Astrocyte of the spinal cord (primary cell): ENCODE data around the gene PRSS21.

Experiments
- DNase-seq: peaks from one replicate; pipeline ENCODE4 v3.0.0; 2011; ENCODE audit warnings: low read depth, low spot score
- H3K4me3 ChIP-seq: 2 replicates; pipeline ENCODE4 v1.5.1; 2011; ENCODE audit warnings: low read depth, mild to moderate bottlenecking, low read length, moderate library complexity
- in situ Hi-C: cut with HindIII; loops from 2 replicates; pipeline ENCODE4 v1.10.0; 2017; ENCODE audit warnings: low sequenced_read_pairs
- TF ChIP-seq, protein P1 (sequence below): IDR thresholded peaks from 2 replicates; pipeline ENCODE4 v1.5.1; 2012; ENCODE audit warnings: low read depth, mild to moderate bottlenecking, low read length, inconsistent platforms

PRSS21 gene, protein sequence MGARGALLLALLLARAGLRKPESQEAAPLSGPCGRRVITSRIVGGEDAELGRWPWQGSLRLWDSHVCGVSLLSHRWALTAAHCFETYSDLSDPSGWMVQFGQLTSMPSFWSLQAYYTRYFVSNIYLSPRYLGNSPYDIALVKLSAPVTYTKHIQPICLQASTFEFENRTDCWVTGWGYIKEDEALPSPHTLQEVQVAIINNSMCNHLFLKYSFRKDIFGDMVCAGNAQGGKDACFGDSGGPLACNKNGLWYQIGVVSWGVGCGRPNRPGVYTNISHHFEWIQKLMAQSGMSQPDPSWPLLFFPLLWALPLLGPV

DNA sequence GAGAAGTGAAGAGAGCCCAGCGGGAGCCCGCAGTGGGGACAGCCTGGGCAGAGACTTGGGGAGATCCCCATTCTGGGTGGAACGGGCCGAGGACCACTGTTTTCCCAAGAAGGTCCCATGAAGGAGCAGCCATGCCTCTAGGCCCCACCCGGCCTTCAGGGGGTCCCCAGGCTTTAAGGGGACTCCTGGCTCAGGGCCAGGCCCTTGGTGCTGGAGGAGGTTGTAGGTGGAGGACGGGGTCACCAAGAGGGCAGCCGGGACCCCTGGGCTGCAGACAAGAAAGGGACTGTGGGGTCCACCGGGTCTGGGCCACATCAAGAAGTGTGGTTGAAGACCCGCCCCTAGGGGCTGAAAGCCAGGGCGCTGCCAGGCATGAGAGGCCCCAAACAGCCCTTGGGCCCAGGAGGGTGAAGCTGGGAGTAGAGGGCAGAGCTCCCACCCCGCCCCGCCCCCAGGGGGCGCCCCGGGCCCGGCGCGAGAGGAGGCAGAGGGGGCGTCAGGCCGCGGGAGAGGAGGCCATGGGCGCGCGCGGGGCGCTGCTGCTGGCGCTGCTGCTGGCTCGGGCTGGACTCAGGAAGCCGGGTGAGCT, at the start of gene PRSS21:
Gene PRSS21 (plus strand): TSS at position 487 of the 589 bp plus-strand sequence. CDS start 32 bp downstream, at position 519.
- no peak for DNase-seq
- H3K4me3 ChIP-seq = no peak within 1 kb of the TSS
- in situ Hi-C loops = no loop called here
- TF ChIP-seq, protein P1, sequence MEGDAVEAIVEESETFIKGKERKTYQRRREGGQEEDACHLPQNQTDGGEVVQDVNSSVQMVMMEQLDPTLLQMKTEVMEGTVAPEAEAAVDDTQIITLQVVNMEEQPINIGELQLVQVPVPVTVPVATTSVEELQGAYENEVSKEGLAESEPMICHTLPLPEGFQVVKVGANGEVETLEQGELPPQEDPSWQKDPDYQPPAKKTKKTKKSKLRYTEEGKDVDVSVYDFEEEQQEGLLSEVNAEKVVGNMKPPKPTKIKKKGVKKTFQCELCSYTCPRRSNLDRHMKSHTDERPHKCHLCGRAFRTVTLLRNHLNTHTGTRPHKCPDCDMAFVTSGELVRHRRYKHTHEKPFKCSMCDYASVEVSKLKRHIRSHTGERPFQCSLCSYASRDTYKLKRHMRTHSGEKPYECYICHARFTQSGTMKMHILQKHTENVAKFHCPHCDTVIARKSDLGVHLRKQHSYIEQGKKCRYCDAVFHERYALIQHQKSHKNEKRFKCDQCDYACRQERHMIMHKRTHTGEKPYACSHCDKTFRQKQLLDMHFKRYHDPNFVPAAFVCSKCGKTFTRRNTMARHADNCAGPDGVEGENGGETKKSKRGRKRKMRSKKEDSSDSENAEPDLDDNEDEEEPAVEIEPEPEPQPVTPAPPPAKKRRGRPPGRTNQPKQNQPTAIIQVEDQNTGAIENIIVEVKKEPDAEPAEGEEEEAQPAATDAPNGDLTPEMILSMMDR = no peak

DNA sequence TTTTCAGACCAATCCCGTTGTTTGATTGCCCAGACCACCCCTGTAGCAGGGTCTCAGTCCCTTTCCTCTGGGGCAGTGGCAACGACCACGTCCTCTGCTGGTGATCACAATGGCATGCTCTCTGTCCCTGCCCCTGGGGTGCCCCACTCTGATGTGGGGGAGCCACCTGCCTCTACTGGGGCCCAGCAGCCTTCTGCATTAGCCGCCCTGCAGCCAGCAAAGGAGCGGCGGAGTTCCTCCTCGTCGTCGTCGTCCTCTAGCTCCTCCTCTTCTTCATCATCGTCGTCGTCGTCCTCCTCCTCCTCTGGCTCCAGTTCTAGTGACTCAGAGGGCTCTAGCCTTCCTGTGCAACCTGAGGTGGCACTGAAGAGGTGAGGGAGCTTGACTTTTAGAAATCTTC, 49.1 kb upstream of the PRSS21 start:
- in situ Hi-C loops = no loop called here
- DNase-seq = no peak
- TF ChIP-seq, protein P1 = no peak
- no peak overlapping the region for H3K4me3 ChIP-seq

DNA sequence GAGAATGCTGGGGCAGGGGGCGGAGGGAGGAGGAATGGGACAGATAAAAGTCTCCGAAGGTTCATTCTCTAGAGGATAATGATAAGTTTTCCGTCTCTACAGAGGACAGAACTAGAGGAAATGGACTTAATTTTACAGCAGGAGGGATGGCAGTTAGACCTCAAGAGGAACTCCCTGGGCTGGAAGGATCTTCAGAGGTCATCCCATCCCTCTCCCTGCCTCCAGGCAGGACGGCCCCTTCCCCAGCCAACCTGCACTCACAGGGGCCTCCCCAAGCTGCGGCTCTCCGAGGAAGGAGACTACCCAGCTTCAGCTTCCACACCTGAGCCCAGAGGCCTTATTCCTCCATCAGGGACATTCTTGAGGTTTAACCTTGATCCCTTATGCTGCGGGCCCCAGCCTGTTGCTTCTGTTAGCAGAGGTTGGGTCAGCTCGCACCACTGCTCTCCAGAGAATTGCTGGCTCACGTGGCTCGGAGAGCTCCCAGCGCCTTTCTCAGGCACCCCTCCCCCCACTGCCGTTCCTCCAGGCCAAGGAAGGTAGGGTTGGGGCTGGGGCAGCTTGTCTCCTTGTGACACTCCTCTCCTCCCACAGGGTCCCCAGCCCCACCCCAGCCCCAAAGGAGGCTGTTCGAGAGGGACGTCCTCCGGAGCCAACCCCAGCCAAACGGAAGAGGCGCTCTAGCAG, 48.5 kb upstream of the PRSS21 start:
- TF ChIP-seq, protein P1 = no peak
- in situ Hi-C loops = no loop called here
- H3K4me3 ChIP-seq = no peak overlapping the region

DNA sequence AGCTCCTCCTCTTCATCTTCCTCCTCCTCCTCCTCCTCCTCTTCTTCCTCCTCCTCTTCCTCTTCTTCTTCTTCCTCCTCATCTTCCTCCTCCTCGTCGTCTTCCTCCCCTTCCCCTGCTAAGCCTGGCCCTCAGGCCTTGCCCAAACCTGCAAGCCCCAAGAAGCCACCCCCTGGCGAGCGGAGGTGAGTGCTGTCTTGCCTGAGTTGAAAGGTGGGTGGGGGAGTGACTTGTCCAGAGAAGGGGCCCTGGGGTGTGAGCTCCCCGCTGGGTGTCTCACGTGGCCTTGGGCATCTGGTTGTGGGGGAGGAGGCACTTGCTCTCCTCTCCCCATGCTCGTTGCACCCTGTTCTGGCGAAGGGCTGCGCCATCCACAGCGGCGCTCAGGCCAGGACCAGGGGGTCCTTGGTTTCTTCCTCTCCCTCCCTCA, 47.9 kb upstream of the PRSS21 start:
- TF ChIP-seq, protein P1 = no peak
- no peak overlapping the region for H3K4me3 ChIP-seq
- in situ Hi-C loops = no loop called here

More for the DNA sequence above, 48.5 kb upstream of the PRSS21 start:
- DNase-seq = no peak

DNA sequence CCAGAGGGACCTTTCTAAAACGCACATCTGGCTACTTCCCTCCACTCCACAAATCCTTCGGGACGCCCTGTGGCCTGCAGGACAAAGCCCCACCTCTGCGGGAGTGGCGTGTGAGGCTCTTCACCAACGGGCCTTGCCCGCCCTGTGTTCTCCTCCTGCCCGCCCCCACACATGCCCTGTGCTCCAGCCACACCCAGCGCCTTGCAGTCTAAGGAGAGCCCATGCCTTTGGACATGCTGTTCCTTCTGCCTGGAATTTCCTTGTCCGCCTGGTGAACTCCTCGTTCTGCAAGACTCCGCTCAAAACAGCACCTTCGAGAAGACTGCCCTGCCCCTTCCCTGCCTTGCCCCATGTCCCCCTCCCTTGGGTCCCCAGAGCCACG, 47.4 kb upstream of the PRSS21 start:
- in situ Hi-C loops = no loop called here
- TF ChIP-seq, protein P1 = no peak
- DNase-seq = no peak
- H3K4me3 ChIP-seq = no peak overlapping the region

More for the DNA sequence above, 47.9 kb upstream of the PRSS21 start:
- no peak for DNase-seq

DNA sequence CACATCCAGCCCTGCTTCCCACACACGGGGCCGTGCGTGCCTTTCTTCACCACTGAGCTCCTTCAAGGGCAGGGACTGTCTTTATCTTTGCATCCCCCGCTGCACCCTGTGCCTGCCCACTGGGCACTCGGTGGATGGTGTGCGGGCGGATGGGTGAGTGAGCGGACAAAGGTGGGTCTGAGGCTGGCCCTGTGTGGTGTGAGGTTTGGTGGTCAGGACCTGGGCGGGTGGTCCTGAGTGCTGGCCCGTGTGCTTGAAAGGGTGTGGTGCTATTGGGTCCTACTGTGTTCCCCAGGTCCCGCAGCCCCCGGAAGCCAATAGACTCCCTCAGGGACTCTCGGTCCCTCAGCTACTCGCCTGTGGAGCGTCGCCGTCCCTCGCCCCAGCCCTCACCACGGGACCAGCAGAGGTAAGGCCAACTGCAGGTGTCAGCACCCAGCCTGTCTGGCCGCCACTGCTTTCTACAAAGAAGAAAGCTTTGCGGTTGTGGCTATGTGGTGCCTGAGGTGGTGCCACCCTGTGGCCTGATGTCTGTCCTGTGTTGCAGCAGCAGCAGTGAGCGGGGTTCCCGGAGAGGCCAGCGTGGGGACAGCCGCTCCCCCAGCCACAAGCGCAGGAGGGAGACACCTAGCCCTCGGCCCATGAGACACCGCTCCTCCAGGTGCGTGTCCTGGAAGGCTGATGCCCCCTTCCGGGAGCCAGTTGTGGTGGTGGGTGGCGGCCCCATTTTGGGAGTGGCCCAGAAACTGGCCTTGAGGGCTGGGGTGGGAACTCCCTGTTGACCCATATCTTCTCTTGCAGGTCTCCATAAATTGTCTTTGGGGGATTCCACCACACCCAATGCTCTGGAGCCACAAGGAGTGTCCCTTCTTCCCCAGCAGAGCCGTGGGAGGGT, 46.7 kb upstream of the PRSS21 start:
- H3K4me3 ChIP-seq = no peak overlapping the region
- in situ Hi-C loops = no loop called here
- TF ChIP-seq, protein P1 = peak; percentile 7
- no peak for DNase-seq
